Stimulated activated CD4-positive, alpha-beta T cell treated with anti-CD3 and anti-CD28 coated beads, Interleukin-4, amount 100 ng/mL, for 1 hour (primary cell): ENCODE data around the gene ABCC3.

Experiments used
- DNase-seq: peaks from one replicate; pipeline ENCODE4 v3.0.0-alpha.2; 2020

The ABCC3 gene

DNA sequence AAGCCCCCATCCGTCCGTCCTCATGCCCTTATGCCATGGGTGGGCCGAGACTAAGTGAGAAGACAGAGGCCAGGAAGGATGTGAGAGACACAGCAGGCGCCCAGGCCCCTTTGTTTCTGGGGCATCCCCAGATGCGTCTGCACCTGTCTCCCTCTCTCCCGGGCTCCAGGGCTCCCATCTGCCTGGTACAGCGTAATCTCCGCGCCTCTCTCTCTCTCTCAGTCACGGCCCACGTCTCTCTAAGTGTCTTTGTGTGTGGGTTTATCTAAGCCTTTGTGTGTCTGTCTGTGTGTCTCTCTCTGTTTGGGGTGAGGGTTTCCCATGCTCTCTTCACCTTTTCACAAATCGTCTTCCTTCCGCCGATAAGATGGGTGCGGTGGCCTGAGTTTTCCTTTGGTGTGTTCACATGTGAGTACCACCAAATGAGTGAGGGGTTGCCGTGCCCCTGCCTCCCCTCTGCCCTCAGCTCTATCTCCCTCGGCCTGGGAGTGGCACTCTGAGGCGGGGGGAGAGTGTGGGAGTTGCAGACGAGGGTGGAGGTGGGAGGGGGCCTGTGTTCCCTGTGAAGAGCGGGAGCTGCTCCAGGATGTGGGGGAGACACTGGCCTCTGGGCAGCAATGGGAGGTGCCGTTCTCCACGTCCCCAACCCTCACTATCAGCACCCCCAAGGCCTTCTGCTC is 25.8 kb upstream of the ABCC3 start:
- DNase-seq = no peak

DNA sequence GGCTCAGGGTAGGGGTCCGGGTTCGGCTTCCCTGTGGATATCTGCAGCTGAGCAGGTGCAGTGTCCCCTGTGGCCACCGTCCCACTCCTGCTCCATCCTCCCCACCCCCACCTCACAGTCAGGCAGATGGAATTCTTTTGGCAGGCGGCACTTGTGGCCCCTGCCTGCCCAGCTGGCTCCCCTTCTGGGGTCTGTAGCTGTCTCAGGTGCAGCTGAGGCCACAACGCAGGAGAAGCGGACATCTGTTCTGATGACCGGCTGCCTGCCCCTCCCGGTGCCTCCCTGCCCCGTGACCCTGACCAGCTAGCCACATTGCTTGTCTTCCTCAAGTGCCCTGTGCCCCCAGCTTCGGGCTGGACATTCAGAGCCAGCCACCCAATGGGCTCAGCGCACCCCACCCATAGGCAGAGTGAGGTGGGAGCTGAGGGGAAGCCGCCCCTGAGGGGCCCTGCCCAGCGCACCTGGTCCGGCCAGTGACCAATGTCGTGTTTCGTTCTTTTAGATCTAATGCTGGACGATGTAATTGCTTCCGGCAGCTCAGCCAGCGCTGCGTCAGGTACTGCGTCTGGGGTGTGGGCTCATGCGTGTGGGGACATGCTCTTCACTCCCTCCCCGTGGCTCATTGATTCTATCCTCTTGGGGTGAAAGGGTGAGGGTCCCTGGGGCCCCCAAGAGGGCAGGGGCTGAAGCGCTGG is 25.2 kb upstream of the ABCC3 start:
- no peak for DNase-seq

DNA sequence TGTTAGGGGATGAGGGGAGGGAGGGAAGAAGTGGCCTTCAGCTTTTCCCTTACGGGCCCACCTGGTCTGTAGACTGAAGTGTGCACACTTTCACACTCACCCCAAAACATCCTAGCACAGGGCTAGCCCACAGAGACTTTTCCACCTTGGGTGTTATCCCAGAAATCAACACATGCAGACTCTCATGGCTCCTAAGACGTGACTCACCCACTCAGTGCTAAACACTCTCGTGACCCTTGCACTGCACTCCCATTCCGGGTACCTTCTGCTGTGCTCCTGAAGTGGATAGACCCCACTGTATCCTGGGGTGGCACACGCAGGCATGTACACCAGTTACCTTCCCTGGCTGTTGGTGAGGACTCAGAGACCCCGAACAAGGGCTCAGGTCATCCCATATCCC is 23.0 kb upstream of the ABCC3 start:
- no peak for DNase-seq

- no peak for DNase-seq
These were observed 22.4 kb upstream of the ABCC3 start for GRCh38 chr17:50612281-50612680.

DNA sequence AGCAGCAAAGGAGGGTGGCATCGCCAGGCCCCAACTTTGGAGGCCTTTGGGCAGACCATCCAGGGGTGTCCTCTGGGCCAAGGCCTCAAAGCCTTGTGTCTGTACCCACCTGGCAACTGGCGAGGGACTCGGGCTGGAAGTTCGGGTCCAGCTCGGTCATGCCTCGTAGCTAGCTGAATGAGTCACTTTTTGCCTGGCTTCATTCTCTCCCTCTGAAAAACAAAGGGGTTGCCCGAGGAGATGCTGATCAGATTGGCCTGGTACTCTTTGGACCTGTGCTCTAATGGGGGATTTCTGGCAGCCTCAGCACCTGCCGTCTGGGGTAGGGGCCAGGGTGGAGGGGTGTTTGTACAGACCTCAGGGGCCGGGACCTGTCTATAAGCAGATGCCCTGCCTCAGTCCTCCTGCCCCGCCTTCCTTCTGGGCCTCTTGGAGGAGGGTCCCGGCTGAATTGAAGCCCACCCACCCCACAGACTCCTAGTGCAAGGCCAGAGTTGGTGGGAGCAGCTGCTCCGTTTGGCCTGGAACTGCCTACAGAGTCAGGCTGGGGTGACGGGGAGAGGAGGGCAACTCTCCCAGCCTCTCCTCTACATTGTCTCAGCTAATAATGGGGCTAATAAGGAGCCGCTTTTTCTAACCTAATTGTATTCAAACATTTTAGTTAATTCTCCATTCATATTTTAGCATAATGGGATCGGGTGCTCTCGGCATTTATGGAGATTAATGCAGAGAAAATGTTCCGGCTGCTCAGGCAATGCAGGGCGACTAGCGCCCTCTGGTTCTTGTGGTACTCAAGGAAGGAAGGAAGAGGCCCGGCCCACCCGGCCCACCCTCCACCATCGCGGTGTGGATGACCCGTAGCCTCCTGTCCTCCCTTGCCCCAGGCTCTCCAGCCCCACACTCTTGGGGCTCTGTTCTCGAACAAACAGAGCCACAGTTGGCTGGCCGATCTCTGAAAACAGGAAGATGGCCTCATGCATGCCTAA is 21.4 kb upstream of the ABCC3 start:
- DNase-seq = no peak

DNA sequence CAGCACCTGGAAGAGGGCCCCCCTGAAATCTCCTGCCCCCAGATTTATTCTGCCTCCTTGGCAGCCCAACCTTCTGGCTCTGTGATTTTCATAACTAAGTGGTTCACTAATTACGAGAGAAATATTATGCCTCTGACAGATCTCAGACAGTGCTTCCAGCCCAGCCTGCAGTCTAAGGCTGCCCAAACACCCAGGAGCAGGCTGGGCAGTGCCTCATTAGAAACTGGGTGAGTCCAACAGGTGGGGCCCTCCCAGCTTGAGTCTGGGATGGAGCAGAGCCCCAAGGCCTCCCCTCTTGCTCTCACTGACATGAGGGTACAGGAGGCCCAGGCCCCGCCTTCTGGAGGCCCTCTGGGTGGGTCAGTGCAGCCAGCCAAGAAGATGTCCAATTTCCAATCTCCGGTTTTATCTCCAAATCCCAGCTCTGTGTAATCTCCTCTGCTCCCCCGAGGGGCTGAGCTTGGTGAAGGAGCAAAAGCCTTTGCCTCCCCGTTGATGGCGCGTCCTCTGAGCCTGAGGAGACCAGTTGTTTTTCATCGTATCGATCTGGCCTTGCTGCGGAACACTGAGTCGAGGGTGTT is 20.1 kb upstream of the ABCC3 start:
- no peak for DNase-seq

- no peak for DNase-seq
These were observed 18.9 kb upstream of the ABCC3 start for GRCh38 chr17:50615828-50616227.

GRCh38 chr17:50618300-50618699 is 16.4 kb upstream of the ABCC3 start:
- no peak for DNase-seq

DNA sequence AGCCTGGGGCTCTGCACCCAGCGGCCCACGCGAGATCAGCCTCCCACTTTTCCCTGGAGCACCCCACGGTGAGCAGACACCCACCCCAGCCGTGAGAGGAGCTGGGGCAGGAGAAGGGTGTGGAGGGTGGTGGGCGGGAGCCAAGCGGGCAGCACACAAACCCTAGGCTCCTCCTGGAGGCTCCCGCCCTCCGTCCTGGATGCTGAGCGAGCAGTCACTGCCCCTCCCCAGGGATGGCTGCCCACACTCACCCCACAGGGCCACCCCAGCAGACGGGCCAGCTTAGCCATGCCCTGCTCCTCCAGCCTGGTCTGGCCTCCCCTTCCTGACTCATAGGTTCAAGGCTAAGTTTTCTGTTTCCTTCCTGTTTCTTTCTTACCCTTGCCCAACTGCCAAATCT is 15.7 kb upstream of the ABCC3 start:
- no peak for DNase-seq

- DNase-seq = no peak
These were observed 15.2 kb upstream of the ABCC3 start for GRCh38 chr17:50619489-50619888.

GRCh38 chr17:50620237-50620636 is 14.4 kb upstream of the ABCC3 start:
- DNase-seq = no peak

- DNase-seq = no peak
These were observed 13.8 kb upstream of the ABCC3 start for GRCh38 chr17:50620858-50621257.

- no peak for DNase-seq
These were observed 13.1 kb upstream of the ABCC3 start for GRCh38 chr17:50621574-50622031.

- DNase-seq = no peak
These were observed 10.3 kb upstream of the ABCC3 start for GRCh38 chr17:50624321-50624934.

GRCh38 chr17:50625032-50625871 is 9.4 kb upstream of the ABCC3 start:
- no peak for DNase-seq

- peak; percentile 68 for DNase-seq
These were observed 8.6 kb upstream of the ABCC3 start for GRCh38 chr17:50626037-50626574.

DNA sequence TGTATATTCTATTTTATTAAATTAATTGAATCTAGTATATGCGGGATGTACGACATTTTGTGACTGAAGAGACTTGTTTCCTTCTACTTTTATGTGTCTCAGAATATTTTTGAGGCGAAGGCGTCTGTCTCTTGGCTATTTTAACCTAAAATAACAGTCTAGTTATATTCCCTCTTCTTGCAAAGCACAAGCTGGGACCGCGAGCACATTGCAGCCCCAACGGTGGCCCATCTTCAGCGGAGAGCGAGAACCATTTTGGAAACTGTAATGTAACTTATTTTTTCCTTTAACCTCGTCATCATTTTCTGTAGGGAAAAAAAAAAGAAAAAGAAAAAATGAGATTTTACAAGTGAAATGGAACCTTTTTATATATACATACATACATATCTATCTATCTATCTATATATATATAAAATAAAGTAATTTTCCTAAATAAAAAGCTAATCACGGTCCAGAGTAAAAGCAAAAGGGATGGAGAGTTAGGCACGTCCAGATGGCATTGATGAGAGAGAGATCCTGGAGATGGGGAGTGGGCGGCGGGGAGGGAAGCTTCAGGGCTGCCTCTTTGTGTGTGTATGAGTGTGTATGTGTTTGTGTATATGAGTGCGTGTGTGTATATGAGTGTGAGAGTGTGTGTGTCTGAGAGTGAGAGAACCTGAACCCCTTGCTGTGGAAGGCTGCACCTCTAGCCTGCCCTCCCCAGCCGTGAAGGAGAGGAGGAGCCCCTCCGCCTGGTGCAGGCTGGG is 7.5 kb upstream of the ABCC3 start:
- DNase-seq = no peak

GRCh38 chr17:50627782-50628601 is 6.7 kb upstream of the ABCC3 start:
- DNase-seq = no peak

DNA sequence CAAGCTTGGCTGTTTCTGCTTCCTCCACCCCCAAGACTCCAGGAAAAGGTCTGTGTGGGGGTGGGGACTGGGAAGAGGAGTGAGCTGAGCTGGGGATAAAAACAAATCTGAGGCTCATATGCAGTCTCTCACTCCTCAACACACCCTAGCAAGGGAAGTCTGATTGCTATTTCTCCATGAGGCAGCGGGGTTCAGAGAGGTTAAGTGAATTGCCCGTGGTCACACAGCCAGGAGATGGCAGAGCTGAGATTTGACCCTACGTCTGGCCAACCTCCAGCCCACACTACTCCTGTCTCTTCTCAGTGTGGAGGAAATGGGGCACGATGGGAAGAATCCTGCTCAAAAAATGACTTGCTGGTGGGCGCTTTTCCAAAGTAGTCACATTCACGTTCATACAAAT is 4.8 kb upstream of the ABCC3 start:
- no peak for DNase-seq
